ENCODE data around the gene UNG.

DNA sequence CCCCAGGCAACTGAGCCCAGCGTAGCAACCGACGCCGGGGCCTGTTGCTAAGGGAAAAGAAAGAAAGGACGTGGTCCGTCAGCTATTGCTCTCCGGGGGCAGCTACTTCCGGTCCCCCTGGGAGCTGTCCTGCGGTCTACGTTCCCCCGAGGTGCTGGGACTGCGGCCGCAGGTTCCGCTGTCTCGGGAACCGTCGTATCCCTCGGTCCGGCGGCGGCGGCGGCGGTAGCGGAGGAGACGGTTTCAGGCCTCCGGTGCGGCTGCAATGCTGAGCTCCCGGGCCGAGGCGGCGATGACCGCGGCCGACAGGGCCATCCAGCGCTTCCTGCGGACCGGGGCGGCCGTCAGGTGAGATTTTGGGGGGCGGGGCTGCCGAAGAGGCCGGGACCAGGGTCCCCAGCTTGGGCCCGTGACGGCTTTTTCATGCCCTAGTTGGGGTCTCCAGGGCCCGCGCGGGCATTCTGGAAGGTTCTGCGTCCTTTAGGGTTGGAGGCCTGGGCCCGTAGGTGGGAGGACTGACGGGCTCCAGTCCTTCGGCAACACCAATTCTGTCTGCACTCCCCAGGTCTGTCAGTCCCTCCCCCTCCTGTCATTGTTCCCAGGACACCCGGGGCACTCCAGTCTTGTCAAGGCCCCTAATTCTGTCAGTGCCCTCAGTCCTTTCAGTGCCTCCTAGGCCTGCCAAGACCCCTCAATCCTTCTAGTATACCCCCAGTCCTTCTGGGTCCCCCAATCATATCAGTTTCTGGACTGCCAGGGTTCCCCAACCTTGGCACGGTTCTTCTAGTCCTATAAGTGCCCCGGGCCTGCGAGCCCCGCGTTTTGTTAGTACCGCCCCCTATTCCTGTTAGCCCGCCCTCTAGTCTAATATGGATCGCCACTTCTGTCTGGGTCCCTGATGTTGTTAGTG, 44.7 kb upstream of the UNG start, which contains the start of gene USP30:
- TF ChIP-seq NR2C2 (CRISPR knock-in tag; IDR thresholded peaks at IDR 0.05): peak; percentile 75
- TF ChIP-seq NR2C2 (tag; IDR thresholded peaks at IDR 0.05): peak; percentile 75
- TF ChIP-seq NRF1 (conservative IDR thresholded peaks at IDR 0.05 in 1 of 2, IDR thresholded peaks at IDR 0.05 in 1 of 2): no peak; a peak in 1 of 4 replicates
- TF ChIP-seq ZNF347 (CRISPR knock-in tag; IDR thresholded peaks at IDR 0.05; ENCODE audit: low read depth): no peak
- TF ChIP-seq POLR2A (conservative IDR thresholded peaks at IDR 0.05): peak; percentile 64
- TF ChIP-seq, protein P1, sequence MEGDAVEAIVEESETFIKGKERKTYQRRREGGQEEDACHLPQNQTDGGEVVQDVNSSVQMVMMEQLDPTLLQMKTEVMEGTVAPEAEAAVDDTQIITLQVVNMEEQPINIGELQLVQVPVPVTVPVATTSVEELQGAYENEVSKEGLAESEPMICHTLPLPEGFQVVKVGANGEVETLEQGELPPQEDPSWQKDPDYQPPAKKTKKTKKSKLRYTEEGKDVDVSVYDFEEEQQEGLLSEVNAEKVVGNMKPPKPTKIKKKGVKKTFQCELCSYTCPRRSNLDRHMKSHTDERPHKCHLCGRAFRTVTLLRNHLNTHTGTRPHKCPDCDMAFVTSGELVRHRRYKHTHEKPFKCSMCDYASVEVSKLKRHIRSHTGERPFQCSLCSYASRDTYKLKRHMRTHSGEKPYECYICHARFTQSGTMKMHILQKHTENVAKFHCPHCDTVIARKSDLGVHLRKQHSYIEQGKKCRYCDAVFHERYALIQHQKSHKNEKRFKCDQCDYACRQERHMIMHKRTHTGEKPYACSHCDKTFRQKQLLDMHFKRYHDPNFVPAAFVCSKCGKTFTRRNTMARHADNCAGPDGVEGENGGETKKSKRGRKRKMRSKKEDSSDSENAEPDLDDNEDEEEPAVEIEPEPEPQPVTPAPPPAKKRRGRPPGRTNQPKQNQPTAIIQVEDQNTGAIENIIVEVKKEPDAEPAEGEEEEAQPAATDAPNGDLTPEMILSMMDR (IDR thresholded peaks at IDR 0.05 in 2 of 3, conservative IDR thresholded peaks at IDR 0.05 in 1 of 3; ENCODE audit: insufficient read depth in 2 of 3, low read depth in 1 of 3, low read length in 3 of 3): no peak
- TF ChIP-seq EZH2 (IDR thresholded peaks at IDR 0.05; ENCODE audit: borderline replicate concordance, low read depth, low read length): no peak
- TF ChIP-seq BCL6 (CRISPR knock-in tag; IDR thresholded peaks at IDR 0.05): no peak

All from K562 (cell line).